Activated T-cell treated with anti-CD3 and anti-CD28 coated beads for 24 hours (primary cell): ENCODE data around the gene CAMTA1.

Experiments used
- DNase-seq: peaks from one replicate; pipeline ENCODE4 v3.0.0-alpha.2; 2020; ENCODE audit warnings: low read depth

Gene CAMTA1

GRCh38 chr1:7640920-7641585 lies 855.8 kb downstream of the CAMTA1 start:
- DNase-seq: no peak

- DNase-seq: no peak
These were observed 856.5 kb downstream of the CAMTA1 start for GRCh38 chr1:7641587-7642417.

GRCh38 chr1:7642418-7642704 lies 857.1 kb downstream of the CAMTA1 start:
- no peak for DNase-seq

- no peak for DNase-seq
These were observed 857.7 kb downstream of the CAMTA1 start for GRCh38 chr1:7642781-7643529.

GRCh38 chr1:7643530-7643929 lies 858.3 kb downstream of the CAMTA1 start:
- no peak for DNase-seq

- DNase-seq: no peak
These were observed 858.8 kb downstream of the CAMTA1 start for GRCh38 chr1:7644086-7644485.

- DNase-seq: no peak
These were observed 859.9 kb downstream of the CAMTA1 start for GRCh38 chr1:7644961-7645750.

- DNase-seq: no peak
These were observed 860.4 kb downstream of the CAMTA1 start for GRCh38 chr1:7645751-7646048.

- DNase-seq: no peak
These were observed 860.9 kb downstream of the CAMTA1 start for GRCh38 chr1:7646164-7646563.

GRCh38 chr1:7646981-7647901 lies 862.0 kb downstream of the CAMTA1 start:
- DNase-seq: peak; percentile 62

GRCh38 chr1:7648761-7649384 lies 863.6 kb downstream of the CAMTA1 start:
- DNase-seq: no peak

GRCh38 chr1:7650801-7651200 lies 865.5 kb downstream of the CAMTA1 start:
- no peak for DNase-seq

GRCh38 chr1:7651203-7651602 lies 865.9 kb downstream of the CAMTA1 start:
- no peak for DNase-seq

- DNase-seq: no peak
These were observed 866.8 kb downstream of the CAMTA1 start for GRCh38 chr1:7652061-7652460.

GRCh38 chr1:7652515-7653098 lies 867.4 kb downstream of the CAMTA1 start:
- DNase-seq: no peak

- DNase-seq: no peak
These were observed 869.5 kb downstream of the CAMTA1 start for GRCh38 chr1:7654725-7655124.

GRCh38 chr1:7655354-7655753 lies 870.1 kb downstream of the CAMTA1 start:
- DNase-seq: no peak

- DNase-seq: no peak
These were observed 871.4 kb downstream of the CAMTA1 start for GRCh38 chr1:7656557-7657215.

GRCh38 chr1:7657287-7658016 lies 872.2 kb downstream of the CAMTA1 start:
- DNase-seq: no peak
